ENCODE data around the gene DNAL1. TPM values are rescaled to one million over a fixed set of nuclear protein-coding genes. Genes with fewer than 3 reads are reported as not detected.

Gene DNAL1
- total RNA-seq, 1 donor from 2014 or later = 29.4 TPM

DNA sequence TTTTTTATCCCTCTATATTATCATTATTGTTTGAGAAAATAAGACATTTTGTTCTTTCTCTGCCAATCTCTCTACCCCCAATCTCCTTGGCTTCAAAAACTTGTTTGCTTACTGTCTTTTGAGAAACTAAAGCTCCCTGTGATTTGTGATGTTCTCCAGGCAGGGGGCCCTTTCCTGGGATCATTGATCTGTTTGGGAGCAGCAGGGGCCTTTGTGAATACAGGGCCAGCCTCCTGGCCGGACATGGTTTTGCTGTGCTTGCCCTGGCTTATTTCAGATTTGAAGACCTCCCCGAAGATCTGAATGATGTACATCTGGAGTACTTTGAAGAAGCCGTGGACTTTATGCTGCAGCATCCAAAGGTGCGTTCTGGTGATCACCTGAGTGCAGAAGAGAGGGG, 28.0 kb upstream of the DNAL1 start:
- Mint-ChIP-seq H3K27me3 (ENCODE audit: insufficient read depth, low read depth) (peaks cover 18% of the 10 kb centered on the region), H3K4me3 (no peak overlapping the region), H3K36me3 (no peaks in the 10 kb centered on the region), H3K9me3 (no peaks in the 10 kb centered on the region), H3K27ac (no peak overlapping the region), H3K4me1 (peaks cover 9% of the 10 kb centered on the region)
- no peak overlapping the region for H3K27ac ChIP-seq
- no peak overlapping the region for H3K9ac ChIP-seq
- H3F3A ChIP-seq (ENCODE audit: low read depth) = peaks cover 17% of the 10 kb centered on the region
- no peaks in the 10 kb centered on the region for H3K4me1 ChIP-seq
- no peaks in the 10 kb centered on the region for H3K9me3 ChIP-seq (ENCODE audit: low read depth)
- no peak overlapping the region for H3K4me3 ChIP-seq
- no peaks in the 10 kb centered on the region for H4K20me1 ChIP-seq (ENCODE audit: low read depth)
- no peak overlapping the region for H2AFZ ChIP-seq (replicated peaks)
- DNase-seq (ENCODE audit: low spot score) = peak; percentile 27
- H3K36me3 ChIP-seq = no peaks in the 10 kb centered on the region
- peaks cover 88% of the 10 kb centered on the region for H3K27me3 ChIP-seq
- H3K79me2 ChIP-seq (ENCODE audit: low read depth) = no peaks in the 10 kb centered on the region
- TF ChIP-seq EZH2 (IDR thresholded peaks at IDR 0.05) (no peak), EZH2phosphoT487 (IDR thresholded peaks at IDR 0.05) (no peak)
- TF ChIP-seq, protein P1, sequence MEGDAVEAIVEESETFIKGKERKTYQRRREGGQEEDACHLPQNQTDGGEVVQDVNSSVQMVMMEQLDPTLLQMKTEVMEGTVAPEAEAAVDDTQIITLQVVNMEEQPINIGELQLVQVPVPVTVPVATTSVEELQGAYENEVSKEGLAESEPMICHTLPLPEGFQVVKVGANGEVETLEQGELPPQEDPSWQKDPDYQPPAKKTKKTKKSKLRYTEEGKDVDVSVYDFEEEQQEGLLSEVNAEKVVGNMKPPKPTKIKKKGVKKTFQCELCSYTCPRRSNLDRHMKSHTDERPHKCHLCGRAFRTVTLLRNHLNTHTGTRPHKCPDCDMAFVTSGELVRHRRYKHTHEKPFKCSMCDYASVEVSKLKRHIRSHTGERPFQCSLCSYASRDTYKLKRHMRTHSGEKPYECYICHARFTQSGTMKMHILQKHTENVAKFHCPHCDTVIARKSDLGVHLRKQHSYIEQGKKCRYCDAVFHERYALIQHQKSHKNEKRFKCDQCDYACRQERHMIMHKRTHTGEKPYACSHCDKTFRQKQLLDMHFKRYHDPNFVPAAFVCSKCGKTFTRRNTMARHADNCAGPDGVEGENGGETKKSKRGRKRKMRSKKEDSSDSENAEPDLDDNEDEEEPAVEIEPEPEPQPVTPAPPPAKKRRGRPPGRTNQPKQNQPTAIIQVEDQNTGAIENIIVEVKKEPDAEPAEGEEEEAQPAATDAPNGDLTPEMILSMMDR (IDR thresholded peaks at IDR 0.05) = no peak
- H3K4me2 ChIP-seq = peak overlapping the region; percentile 16

DNA sequence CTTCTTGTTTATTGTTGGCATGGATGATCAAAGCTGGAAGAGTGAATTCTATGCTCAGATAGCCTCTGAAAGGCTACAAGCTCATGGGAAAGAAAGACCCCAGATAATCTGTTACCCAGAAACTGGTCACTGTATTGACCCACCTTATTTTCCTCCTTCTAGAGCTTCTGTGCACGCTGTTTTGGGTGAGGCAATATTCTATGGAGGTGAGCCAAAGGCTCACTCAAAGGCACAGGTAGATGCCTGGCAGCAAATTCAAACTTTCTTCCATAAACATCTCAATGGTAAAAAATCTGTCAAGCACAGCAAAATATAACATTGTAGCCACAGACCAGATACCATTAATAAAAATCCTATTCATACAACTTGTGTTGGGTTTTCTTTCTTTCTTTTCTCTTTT, 25.3 kb upstream of the DNAL1 start:
- H4K20me1 ChIP-seq (ENCODE audit: low read depth) = no peaks in the 10 kb centered on the region
- H3K4me3 Mint-ChIP-seq = no peak overlapping the region
- TF ChIP-seq EZH2phosphoT487 (IDR thresholded peaks at IDR 0.05) (no peak), EZH2 (IDR thresholded peaks at IDR 0.05) (no peak)
- TF ChIP-seq, protein P1 (IDR thresholded peaks at IDR 0.05) = no peak
- H3F3A ChIP-seq (ENCODE audit: low read depth) = no peaks in the 10 kb centered on the region
- H3K9me3 Mint-ChIP-seq = no peaks in the 10 kb centered on the region
- H3K9ac ChIP-seq = no peak overlapping the region
- no peak overlapping the region for H2AFZ ChIP-seq (replicated peaks)
- no peaks in the 10 kb centered on the region for H3K36me3 ChIP-seq
- H3K27me3 Mint-ChIP-seq (ENCODE audit: insufficient read depth, low read depth) = peaks cover 2% of the 10 kb centered on the region
- peaks cover 4% of the 10 kb centered on the region for H3K4me1 Mint-ChIP-seq
- no peak for DNase-seq (ENCODE audit: low spot score)
- no peaks in the 10 kb centered on the region for H3K36me3 Mint-ChIP-seq
- H3K4me1 ChIP-seq = no peaks in the 10 kb centered on the region
- no peak overlapping the region for H3K27ac ChIP-seq
- no peak overlapping the region for H3K4me2 ChIP-seq
- H3K79me2 ChIP-seq (ENCODE audit: low read depth) = no peaks in the 10 kb centered on the region
- H3K9me3 ChIP-seq (ENCODE audit: low read depth) = no peaks in the 10 kb centered on the region
- no peak overlapping the region for H3K27ac Mint-ChIP-seq
- peaks cover 61% of the 10 kb centered on the region for H3K27me3 ChIP-seq
- H3K4me3 ChIP-seq = no peak overlapping the region

DNA sequence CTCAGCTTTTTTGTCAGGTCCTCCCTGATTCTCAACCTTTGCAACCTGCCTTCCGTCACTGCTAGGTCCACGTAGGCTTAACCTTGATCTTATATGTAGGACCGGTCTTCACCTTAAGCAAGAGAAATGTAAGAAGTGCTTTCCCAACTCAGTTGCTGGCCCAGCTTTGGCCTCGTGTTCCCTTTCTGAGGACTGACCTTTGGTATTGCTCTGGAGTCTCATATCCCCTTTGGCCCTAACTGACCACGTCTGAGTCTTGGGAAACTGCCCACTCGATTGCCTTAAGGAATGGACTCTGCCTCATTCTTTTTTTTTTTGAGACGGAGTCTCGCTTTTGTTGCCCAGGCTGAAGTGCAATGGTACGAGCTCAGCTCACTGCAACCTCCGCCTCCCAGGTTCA, 24.5 kb upstream of the DNAL1 start:
- H4K20me1 ChIP-seq (ENCODE audit: low read depth) = no peaks in the 10 kb centered on the region

More for the DNA sequence above, 24.5 kb upstream of the DNAL1 start:
- H2AFZ ChIP-seq (replicated peaks) = no peak overlapping the region
- Mint-ChIP-seq H3K27me3 (ENCODE audit: insufficient read depth, low read depth) (no peaks in the 10 kb centered on the region), H3K36me3 (no peaks in the 10 kb centered on the region), H3K9me3 (no peaks in the 10 kb centered on the region), H3K4me1 (peaks cover 4% of the 10 kb centered on the region), H3K27ac (no peak overlapping the region), H3K4me3 (no peak overlapping the region)
- peaks cover 54% of the 10 kb centered on the region for H3K27me3 ChIP-seq
- H3K79me2 ChIP-seq (ENCODE audit: low read depth) = no peaks in the 10 kb centered on the region
- H3F3A ChIP-seq (ENCODE audit: low read depth) = no peaks in the 10 kb centered on the region
- no peaks in the 10 kb centered on the region for H3K36me3 ChIP-seq
- TF ChIP-seq EZH2phosphoT487 (IDR thresholded peaks at IDR 0.05) (no peak), EZH2 (IDR thresholded peaks at IDR 0.05) (no peak)
- TF ChIP-seq, protein P1 (IDR thresholded peaks at IDR 0.05) = no peak
- no peak for DNase-seq (ENCODE audit: low spot score)
- H3K9ac ChIP-seq = no peak overlapping the region
- no peak overlapping the region for H3K4me2 ChIP-seq
- H3K27ac ChIP-seq = no peak overlapping the region
- H3K4me3 ChIP-seq = no peak overlapping the region
- H3K9me3 ChIP-seq (ENCODE audit: low read depth) = no peaks in the 10 kb centered on the region
- no peaks in the 10 kb centered on the region for H3K4me1 ChIP-seq
